NCI-H1436 (cell line): Measurements from ENCODE around the gene ELL3.
"Not testable (repeated sequence)": the region's sequence is repeated elsewhere in the genome, so short reads cannot be mapped to it uniquely, and the experiment has no call there.

Experiments used
- DNase-seq: peaks from one replicate; lab custom pipeline; 2025; lab: John Stamatoyannopoulos, UW

ELL3 gene, protein sequence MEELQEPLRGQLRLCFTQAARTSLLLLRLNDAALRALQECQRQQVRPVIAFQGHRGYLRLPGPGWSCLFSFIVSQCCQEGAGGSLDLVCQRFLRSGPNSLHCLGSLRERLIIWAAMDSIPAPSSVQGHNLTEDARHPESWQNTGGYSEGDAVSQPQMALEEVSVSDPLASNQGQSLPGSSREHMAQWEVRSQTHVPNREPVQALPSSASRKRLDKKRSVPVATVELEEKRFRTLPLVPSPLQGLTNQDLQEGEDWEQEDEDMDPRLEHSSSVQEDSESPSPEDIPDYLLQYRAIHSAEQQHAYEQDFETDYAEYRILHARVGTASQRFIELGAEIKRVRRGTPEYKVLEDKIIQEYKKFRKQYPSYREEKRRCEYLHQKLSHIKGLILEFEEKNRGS

DNA sequence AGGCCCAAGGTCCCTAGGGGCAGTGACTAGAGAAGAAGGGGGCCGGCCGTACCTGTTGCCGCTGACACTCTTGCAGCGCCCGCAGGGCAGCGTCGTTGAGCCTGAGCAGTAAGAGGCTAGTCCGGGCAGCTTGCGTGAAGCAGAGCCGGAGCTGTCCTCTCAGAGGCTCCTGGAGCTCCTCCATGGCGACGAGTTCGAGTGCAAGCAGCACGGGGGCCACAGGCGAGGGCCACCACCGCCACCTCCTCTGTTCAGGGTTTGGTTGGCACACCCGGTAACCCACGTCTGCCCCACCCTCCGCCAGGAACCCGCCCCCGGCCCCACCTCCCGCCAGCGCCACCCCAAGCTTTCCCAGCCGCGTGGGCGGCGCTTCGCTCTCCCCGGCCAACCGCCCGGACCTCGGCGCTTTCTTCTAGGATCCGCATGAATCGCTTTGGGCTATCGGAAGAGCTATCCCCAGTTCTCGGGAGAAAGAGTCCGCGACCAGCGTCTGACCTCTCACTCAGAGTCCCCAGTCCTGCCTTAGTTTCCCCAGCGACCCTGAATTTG lies at the start of gene ELL3:
ELL3 (minus strand) TSS at position 249 of the 549 bp plus-strand sequence; CDS start at position 184, 65 bp downstream.
- DNase-seq, result peak; percentile 76

DNA sequence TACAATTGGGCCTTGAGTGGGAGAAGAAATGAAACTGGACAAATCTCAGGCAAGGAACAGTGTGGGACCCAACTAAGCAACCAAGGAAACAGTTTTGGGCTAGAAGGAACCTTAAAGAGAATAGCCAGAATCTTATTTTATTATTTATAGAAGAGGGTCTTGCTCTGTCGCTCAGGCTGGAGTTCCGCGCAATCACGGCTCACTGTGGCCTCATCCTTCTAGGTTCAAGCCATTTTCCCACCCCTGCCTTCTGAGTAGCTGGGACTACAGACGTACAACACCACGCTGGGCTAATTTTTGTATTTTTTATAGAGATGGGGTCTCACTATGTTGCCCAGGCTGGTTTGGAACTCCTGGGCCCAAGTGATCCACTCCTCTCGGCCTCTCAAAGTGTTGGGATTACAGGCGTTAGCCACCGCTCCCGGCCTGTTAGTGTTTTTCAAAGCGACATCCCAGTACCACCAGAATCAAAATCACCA lies 49.3 kb upstream of the ELL3 start:
- no peak for DNase-seq

DNA sequence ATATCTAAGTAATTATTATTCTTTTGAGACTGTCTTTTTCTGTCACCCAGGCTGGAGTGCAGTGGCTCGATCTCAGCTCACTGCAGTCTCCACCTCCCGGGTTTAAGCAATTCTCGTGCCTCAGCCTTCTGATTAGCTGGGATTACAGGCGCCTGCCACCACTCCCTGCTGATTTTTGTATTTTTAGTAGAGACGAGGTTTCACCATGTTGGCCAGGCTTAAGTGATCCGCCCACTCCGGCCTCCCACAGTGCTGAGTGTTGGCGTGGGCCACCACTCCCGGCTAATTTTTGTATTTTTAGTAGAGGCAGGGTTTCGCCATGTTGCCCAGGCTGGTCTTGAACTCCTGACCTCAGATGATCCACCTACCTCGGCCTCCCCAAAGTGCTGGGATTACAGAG lies 48.5 kb upstream of the ELL3 start:
- not testable (repeated sequence) for DNase-seq

DNA sequence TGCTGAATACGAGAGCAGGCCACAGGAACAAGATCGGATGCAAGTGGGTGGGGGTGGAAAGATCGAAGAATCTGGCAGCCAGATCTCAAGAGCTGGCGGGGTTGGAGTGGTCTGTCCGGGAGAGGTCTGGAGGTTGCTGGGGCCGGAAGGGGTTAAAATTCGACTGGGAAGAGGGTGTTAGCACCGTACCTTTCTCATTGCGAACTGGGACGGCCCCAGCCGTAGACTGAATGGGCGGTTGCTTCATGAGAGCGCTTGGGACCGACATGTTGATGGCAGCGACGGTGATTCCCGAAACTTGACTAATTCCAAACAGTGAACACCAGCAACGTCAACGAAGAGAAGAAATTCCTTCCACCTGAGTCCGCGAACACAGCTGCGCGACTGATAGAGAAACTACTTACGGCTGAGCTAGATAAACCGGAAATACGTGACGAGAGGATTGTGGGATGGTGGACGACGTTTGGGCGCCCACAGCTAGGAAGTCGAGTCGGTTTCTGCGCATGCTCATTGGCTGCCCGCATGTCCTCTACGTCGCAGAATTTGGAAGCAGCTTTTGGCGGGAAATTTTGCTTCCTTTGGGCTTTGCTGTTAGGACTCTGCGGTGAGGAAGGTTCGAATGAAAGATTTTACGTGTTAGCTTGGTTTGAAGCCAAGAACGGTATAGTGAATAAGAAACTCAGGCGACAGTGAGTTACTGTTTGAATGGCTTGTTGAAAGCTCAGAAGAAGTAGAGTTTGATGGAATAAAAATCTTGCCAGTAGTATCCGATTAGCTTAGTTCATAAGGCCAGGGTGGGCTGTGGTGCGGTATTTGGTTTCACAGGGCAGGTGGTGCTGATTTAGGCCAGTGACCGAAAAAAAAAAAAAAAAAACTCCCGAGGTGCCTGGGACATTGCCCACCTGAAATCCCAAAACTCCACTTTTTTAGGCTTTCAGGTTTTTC lies 47.8 kb upstream of the ELL3 start, which contains the start of gene MFAP1:
MFAP1 (minus strand) TSS at position 389 of the 945 bp plus-strand sequence; CDS start at position 268, 121 bp downstream.
- DNase-seq, result peak; percentile 96

DNA sequence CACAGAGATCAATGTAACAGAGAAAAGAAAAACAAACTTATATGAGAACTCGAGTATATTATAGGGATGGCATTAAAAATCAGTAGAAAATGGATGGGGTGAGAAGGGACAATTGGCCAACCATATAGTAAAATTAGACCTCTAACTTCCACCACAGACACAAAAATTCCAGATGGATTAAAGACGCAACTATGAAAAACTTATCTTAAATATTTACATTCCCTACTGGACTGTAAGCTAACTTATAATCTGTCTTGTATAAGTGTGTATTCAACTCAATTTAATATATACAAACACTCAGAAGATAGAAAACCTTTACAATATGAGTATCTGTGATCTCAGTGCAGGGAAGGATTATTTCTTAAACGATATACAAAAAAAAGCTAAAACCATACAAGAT lies 44.7 kb upstream of the ELL3 start:
- DNase-seq, result no peak

DNA sequence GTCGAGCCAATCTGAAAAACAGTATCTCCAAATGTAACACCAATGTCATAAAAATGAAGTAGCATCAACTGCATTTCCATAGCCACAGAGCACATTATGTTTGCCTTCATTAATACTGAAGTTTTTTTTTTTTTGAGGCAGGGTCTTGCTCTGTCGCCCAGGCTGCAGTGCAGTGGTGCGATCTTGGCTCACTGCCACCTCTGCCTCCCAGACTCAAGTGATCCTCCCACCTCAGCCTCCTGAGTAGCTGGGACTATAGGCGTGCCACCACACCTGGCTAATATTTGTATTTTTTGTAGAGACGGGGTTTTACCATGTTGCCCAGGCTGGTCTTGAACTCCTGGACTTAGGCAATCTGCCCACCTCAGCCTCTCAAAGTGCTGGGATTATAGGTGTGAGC lies 38.3 kb upstream of the ELL3 start:
- DNase-seq, result not testable (repeated sequence)

DNA sequence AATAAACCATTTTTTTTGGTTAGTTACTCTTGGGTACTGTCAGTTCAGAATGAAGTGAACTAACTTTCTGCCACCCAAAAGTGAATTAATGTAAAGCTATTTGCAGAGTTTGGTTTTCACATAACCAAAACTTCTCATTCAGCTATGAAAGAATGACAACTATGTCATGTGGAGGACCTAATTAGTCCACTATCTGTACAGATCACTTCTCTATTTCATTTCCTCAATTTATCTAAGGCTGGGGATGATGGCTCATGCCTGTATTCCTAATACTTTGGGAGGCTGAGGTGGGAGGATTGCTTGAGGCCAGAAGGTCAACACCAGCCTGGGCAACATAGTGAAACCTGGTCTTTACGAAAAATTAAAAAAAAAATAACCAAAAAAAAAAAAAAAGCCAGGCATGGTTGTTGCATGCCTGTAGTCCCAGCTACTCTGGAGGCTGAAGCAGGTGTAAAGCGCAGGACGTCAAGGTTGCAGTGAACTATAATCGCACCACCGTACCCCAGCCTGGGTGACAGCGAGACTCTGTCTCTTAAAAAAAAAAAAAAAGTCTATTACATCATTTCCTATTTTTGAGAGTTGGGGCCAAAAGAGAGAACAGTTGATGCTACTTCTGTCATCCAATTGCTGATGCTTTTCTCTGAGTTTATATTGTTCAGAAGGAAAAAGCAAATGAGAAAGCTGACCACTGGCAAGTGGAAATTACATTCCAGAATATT lies 32.4 kb upstream of the ELL3 start:
- DNase-seq, result no peak

DNA sequence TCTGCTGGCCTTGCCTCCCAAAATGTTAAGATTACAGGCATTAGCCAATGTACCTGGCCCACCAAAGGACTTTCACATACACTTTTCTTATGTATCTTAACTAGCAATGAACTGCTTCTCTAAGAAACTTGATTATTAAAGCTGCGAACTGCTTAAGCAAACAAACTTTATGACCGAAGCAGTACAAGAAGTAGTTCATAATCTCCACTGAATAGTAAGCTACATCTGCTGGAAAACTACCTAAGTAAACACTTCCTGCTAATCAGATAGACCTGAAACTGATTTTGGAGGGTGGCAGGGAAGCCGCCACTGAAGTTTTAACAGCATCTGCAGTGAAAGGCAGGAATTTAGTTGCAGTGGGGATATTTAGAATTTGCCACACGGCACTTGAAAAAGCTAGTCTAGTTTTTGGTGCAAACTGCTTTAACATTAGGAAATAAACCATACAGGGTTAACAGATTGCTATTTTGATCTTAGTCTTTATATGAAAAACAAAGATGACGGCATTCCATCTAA lies 31.7 kb upstream of the ELL3 start:
- no peak for DNase-seq

DNA sequence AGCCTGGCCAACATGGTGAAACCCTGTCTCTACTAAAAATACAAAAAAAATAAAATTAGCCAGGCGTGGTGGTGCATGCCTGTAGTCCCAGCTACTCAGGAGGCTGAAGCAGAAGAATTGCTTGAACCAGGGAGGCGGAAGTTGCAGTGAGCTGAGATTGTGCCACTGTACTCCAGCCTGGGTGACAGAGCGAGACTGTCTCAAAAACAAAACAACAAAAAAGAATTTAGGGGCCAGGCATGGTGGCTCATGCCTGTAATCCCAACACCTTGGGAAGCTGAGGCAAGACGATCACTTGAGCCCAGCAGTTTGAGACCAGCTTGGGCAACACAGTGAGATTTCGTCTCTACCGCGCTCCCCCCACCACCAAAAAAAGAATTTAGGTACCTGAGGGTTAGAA lies 25.9 kb upstream of the ELL3 start:
- DNase-seq, result not testable (repeated sequence)

DNA sequence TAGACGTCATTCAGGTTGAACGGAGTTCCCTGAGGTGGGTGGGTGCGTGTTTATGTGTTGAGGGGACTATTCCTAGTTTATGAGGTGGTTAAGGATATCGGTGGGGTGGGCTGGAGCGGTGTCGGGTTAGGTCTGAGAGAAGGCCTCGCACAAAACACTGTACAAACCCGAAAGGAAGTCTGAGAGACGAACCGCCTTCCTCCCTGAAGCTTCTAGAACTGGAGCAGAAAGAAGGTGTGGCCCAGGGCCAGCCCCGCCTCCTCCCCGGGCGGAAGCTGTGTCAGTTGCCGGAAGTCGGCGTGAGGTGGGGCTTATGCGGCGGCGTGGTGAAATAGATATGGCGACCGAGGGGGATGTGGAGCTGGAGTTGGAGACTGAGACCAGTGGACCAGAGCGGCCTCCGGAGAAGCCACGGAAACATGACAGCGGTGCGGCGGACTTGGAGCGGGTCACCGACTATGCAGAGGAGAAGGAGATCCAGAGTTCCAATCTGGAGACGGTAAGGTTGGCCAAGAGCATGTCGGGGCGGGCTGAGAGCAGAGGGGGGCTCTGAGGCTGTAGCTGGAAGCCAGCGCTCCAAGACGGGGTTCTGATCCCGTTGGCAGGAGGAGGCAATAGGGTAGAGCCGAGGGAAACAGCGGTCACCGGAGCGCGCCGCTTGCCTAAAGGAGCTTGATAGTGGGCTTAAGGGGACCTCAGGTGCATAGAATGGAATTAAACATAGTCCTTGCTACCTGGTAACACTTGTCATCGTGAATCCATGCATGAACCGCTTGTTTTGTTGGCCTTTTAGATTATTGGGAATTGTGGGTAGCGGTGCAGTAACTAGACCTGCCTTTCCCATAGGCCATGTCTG lies 23.7 kb upstream of the ELL3 start, which contains the start of gene HYPK:
HYPK (plus strand) TSS at position 314 of the 856 bp plus-strand sequence; CDS start at position 338, 24 bp downstream.
- peak; percentile 88 for DNase-seq

DNA sequence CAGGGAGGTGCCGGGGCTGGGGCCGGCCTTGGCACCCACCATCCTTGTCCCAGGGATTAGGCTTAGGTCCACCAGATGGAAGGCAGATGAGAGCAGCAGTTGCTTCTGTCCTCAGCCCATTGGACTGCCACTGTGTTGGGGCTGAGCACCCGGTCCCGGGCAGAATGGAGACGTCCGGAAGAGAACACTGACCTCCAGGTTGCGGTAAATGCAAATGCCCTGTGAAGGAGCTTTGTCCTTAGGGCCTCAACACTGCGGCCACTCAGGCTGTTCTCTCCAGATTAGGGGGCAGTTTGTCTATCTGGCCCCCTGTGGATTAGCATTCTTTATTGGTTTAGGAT lies 23.1 kb upstream of the ELL3 start, which contains the start of gene SERINC4:
SERINC4 (minus strand) TSS at position 276 of the 341 bp plus-strand sequence; CDS start at position 42, 234 bp downstream.
- no peak for DNase-seq

DNA sequence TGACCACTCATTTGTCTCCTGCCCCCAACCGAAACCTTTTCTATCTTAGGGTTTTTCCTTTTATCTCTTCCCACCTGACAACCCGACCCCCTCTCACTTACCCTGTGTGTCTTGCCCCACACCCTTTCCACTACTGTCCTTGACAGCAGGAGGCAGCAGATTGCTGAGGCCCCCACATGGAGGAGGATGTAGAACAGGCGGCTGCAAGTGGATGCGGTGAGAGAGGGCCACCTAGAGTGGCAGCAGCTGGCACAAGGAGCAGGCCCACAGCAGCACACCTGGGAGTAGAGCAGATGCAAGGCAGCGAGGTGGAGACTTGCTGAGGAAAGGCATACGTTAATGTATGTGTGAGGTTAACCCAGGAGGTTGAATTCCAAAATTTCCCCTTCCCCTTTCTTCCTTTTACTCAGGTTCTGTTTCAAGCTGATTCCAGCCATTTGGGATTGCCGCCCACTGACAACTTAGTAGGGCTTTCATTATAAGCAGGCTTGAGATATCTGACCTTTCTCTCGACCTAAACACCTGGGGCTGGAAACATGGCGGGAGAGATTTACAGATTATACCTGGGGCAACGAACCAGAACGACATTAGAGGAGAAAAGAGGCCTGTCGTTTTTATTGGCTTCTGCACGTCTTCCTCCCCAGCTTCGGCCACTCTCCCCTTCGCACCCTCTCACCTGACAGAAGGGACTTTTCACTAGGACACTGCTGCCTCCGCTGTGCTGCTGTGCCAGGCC lies 22.6 kb upstream of the ELL3 start:
- peak; percentile 9 for DNase-seq

DNA sequence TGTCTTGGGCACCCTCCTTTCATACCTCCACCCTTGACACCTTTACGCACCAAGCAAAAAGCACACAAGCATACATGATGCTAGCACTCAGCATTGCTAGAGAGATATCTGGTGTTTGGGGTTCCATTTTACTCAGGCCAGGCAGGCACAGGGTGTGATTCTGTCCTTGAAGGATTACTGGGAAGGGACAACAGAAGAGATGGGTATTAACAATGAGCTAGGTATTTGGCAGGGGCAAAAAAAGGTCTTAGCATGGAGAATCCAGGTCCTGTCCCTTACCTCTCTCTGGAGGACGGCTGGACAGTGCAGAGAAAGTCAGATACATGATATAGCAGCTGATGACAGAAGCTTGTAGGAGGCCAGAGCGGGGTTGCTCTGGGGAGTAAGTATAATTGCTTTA lies 19.8 kb upstream of the ELL3 start:
- DNase-seq, result no peak

DNA sequence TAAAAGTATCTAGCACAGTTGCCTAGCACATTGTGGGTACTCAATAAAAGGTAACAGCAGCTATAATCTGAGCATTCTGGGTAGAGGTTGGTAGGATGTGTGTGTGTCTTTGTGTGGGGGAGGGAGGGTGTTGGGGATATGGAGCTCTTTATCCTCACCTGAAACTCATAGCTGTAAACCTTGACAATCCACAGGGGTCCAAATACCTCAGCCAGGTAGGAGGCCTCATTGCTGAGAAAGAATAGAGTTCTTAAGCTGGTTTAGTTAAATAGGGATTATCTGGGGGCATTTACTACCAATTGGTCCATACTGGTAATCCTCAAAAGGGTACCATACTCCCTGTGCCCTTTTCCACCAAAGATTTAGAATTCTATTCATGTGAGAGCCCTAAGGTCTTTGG lies 19.2 kb upstream of the ELL3 start:
- DNase-seq, result no peak

DNA sequence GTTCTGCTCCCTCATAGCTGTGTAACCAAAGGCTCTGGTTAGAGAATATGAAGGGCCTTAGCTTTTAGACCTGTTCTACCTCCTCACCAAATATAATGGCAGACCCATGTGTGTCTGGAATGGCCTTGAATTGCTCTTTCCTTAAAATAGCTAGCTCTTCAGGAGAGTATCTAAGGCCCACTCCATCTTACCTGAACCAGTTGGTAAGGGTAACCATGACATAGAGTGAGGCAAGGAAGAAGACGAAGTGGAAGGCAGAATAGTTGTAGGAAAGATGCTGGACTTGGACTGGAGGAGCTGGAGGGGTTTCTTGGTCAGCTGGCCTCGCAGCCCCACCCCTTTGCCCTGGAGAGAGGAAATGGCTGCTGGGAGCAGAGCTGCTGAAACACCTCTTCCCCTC lies 18.4 kb upstream of the ELL3 start:
- DNase-seq, result no peak

DNA sequence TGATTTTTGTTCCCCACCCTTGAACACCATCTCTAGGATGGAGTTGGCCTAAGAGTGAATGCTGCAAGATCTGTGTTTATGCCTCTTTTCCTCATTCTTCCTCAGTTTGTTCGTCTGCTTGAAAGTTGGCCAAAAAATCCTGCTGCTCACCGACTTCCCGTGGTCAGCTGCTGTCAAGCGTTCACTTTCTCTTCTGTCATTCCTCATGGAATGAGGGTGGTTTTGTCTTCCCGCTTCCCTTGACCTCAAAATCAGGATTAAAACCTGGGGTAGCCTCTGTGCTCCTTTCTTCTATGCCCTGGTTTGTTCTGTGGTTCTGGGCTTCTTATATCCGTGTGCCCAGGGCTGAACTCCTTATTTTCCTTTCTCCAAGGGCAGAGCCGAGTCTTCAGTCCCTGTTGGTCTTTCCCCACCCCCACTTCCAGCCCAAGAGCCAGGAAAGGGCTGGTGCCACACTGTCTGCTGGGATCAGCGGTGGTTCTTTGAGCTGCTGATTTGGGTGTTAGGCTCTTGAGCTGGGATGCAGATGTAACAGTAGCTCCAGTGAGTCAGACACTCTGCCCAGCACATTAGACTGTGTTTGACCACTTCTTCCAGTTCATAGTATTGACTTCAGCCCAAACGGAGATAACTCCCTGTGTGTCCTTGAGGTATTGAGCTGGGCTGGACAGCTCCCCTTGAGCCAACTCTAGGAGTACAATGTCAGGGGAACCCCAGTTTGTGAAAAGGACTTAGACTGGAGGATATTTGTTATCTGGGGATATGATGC lies 17.7 kb upstream of the ELL3 start:
- DNase-seq, result no peak

DNA sequence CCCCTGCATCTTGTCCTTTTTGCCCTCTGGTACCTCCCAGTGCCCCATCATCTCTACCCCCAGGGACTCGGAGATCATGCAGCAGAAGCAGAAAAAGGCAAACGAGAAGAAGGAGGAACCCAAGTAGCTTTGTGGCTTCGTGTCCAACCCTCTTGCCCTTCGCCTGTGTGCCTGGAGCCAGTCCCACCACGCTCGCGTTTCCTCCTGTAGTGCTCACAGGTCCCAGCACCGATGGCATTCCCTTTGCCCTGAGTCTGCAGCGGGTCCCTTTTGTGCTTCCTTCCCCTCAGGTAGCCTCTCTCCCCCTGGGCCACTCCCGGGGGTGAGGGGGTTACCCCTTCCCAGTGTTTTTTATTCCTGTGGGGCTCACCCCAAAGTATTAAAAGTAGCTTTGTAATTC lies 16.9 kb upstream of the ELL3 start:
- no peak for DNase-seq

DNA sequence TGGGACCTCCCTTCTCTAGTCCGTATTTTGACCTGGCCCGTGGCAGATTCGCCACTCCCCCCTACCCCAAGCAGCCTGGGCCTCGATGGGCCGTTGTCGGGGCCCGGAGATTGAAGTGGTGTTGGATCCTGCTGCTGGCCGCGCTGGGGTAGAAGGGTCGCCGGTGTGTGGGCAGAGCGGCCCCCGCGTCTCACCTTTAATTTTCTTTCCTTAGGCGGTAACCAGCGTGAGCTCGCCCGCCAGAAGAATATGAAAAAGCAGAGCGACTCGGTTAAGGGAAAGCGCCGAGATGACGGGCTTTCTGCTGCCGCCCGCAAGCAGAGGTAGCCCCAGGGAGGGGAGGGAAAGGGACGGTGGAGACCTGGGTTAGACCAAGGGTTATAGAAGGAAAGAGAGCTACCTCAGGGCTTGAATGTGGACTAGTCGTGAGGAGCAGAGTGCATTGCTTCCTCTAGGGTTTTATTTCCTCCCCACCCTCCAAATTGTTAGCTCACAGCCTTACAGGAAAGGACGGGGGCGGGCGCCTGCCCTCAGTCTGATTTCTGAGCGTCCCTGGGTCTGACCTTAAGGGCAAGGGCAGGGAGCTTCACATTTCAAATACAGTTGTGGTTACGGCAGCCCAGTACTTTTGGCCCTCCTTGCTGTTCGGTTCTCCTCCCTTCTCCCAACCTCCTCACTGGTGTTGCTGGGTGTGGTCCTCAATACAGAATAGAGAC lies 16.2 kb upstream of the ELL3 start:
- no peak for DNase-seq
